Astrocyte of the spinal cord (primary cell): ENCODE measurements around the gene C6orf120.

Experiments
- DNase-seq: peaks from one replicate; pipeline ENCODE4 v3.0.0; 2011; ENCODE audit warnings: low read depth, low spot score
- H3K4me3 ChIP-seq: 2 replicates; pipeline ENCODE4 v1.5.1; 2011; ENCODE audit warnings: low read depth, mild to moderate bottlenecking, low read length, moderate library complexity
- CTCF ChIP-seq: IDR thresholded peaks from 2 replicates; pipeline ENCODE4 v1.5.1; 2012; ENCODE audit warnings: low read depth, mild to moderate bottlenecking, low read length, inconsistent platforms
- in situ Hi-C: cut with HindIII; loops from 2 replicates; pipeline ENCODE4 v1.10.0; 2017; ENCODE audit warnings: low sequenced_read_pairs

Gene C6orf120

DNA sequence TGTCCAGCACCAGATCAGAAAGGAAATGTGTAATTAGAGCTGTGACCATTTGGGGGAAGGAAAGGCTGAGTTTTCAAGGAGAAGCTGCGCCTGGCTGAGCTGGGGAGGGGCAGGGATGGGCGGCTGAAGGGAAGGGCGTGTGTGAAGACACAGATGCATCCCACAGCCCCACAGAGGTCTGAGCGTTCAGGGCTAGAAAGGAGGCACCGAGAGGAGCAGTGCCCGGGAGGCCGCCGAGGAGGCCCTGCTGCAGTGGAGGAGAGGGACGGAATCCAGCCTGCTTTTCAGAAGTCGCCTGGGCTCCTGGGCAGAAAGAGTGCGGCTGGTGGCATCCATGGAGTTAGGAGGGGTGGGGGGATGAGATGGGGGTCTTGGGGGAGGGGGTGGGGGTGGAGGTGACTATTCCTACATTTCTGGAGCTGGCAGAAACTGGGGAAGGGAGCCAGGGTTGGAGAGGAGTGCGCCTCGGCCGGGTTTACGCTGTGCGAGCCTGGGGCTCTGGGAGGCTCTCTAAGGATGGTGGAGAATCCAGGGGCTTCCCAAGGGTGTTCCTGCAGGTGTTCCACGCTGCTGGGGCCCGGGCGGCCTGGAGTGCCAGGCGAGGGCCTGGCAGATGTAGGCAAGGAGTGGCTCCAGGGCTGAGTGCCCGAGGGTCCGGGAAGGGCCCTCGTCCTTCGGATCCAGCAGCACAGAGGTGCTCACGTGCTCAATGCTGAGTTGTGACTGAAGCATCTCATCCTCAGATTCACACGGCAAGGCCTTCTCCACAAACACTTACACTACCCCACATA is 41.9 kb upstream of the C6orf120 start:
- no peak for TF ChIP-seq CTCF
- H3K4me3 ChIP-seq = no peak overlapping the region
- in situ Hi-C loops = no loop called here
- no peak for DNase-seq

- TF ChIP-seq CTCF = no peak
- DNase-seq = no peak
- in situ Hi-C loops = no loop called here
- H3K4me3 ChIP-seq = no peak overlapping the region
Observed at GRCh38 chr6:169660751-169661390, 41.1 kb upstream of the C6orf120 start.

DNA sequence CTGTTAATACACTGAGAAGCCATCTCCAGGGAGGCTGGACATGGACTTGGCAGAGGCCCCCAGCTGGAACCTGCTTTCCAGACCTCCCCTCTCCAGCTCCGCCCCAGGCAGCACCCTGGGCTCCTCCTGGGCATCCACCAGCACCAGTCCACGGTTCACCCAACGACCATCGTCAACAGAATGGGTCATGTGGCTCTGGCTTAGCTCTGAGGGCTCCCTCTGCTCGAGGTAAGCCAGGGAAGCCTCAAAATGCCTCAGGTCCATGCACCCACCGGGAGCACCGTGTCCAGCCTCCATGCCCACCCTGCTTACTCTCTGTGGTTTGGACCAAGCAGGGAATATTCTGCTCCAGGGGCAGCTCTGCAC is 40.6 kb upstream of the C6orf120 start:
- no peak for DNase-seq
- TF ChIP-seq CTCF = no peak
- in situ Hi-C loops = no loop called here
- H3K4me3 ChIP-seq = no peak overlapping the region

DNA sequence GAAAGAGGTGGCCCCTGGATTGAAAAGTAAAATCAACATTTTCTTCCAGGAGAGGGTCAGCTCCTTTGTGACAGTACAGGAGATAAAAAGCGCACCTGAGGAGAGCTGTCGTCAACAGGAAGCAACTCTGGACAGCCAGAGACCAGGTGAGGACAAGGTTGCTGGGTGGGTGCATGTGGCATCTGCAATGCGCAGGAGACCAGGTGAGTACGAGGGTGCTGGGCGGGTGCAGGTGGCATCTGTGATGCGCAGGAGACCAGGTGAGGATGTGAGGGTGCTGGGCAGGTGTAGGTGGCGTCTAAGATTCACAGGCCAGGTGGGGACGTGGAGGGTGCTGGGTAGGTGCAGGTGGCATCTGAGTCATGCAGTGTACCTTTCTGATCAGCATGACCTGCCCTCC is 38.5 kb upstream of the C6orf120 start:
- TF ChIP-seq CTCF = no peak
- in situ Hi-C loops = no loop called here
- no peak overlapping the region for H3K4me3 ChIP-seq
- DNase-seq = no peak

DNA sequence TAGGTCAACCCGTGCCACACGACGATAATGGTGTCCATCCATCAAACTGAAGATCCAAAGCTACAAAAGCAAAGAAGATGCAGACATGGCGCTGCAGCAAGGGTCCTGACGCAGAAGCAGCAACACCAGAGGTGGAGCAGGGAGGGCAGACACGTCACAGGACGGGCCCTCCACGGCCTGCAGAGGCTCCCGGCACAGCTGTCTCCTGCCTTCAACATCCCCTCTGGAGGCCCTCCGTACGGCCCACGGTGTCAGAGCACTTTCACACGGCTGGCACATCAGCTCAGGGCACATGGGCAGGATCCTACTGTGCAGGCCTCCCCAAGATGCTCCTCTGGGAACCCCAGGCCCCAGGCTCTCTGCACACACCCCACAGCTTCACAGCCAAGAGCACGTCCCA is 37.7 kb upstream of the C6orf120 start:
- TF ChIP-seq CTCF = no peak
- no peak overlapping the region for H3K4me3 ChIP-seq
- DNase-seq = no peak
- in situ Hi-C loops = no loop called here

DNA sequence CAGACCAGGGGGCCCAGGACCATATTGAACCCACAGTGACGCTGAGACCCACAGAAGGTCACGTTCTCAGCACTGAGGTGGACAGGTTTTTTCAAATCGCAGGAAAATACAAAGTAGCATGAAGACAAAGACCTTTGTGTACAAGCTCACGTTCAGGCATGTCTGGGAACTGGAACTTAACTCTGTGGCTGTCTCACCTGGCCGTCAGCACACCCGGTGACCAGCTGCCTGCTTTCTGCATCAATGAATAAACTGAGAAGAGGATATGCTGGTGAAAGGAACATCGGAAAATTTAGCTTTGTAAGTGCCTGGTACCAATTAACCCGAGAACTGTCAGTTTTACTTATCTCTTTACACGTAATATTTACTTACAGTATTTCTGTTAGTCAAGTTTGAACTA is 36.6 kb upstream of the C6orf120 start:
- H3K4me3 ChIP-seq = no peak overlapping the region
- no peak for DNase-seq
- in situ Hi-C loops = no loop called here
- no peak for TF ChIP-seq CTCF
